Keratinocyte (primary cell): ENCODE measurements around the gene UTP15. TPM values are rescaled to one million over a fixed set of nuclear protein-coding genes. Genes with fewer than 3 reads are reported as not detected.
A peak's percentile ranks its signal among the peaks of the same experiment; 100 is the strongest.

ENCODE experiments used
- DNase-seq: peaks from one replicate; pipeline ENCODE4 v3.0.0-alpha.2; 2011; ENCODE audit warnings: low read depth, missing footprints, low spot score
- FAIRE-seq: peaks from 2 replicates; lab custom pipeline; 2011; peaks lifted over from hg19 to GRCh38; lab: Jason Lieb, UNC
- H2AFZ ChIP-seq: 2 replicates; pipeline ENCODE4 v1.6.0; 2012; ENCODE audit warnings: low read length, control low read depth, inconsistent platforms; ENCODE audit not compliant: control insufficient read depth
- H3K27ac ChIP-seq: 2 replicates; pipeline ENCODE4 v1.5.1; 2011; ENCODE audit warnings: low read length; ENCODE audit not compliant: control insufficient read depth, insufficient read depth
- H3K27me3 ChIP-seq: 3 replicates; pipeline ENCODE4 v1.6.0; 2011; ENCODE audit warnings: low read length; ENCODE audit not compliant: control insufficient read depth, insufficient read depth; ENCODE audit errors: extremely low read depth
- H3K36me3 ChIP-seq, 2 experiments: 2 replicates in 1 of 2; 3 replicates in 1 of 2; pipeline ENCODE4 v1.5.1; 2011; ENCODE audit warnings: low read length in 2 of 2, mild to moderate bottlenecking in 1 of 2; ENCODE audit not compliant: control insufficient read depth in 2 of 2, insufficient read depth in 2 of 2; ENCODE audit errors: extremely low read depth in 1 of 2
- H3K4me1 ChIP-seq: 3 replicates; pipeline ENCODE4 v1.5.1; 2011; ENCODE audit warnings: low read length; ENCODE audit not compliant: control insufficient read depth, insufficient read depth; ENCODE audit errors: extremely low read depth
- H3K4me2 ChIP-seq: 3 replicates; pipeline ENCODE4 v1.6.0; 2011; ENCODE audit warnings: low read depth, low read length; ENCODE audit not compliant: control insufficient read depth, insufficient read depth; ENCODE audit errors: extremely low read depth
- H3K4me3 ChIP-seq, 3 experiments: fragments of 200-600 bp in 1 of 3; sonication (generic) in 1 of 3; 2 replicates in 2 of 3; 3 replicates in 1 of 3; pipeline ENCODE4 v1.5.1; 2011 to 2016; ENCODE audit warnings: low read length in 3 of 3, mild to moderate bottlenecking in 3 of 3, control low read depth in 2 of 3, inconsistent platforms in 1 of 3, low read depth in 1 of 3, mixed read lengths in 1 of 3, mixed run types in 1 of 3, moderate library complexity in 1 of 3; ENCODE audit not compliant: control insufficient read depth in 2 of 3, insufficient read depth in 2 of 3; ENCODE audit errors: extremely low read depth in 1 of 3
- H3K79me2 ChIP-seq: 2 replicates; pipeline ENCODE4 v1.6.0; 2012; ENCODE audit warnings: low read length; ENCODE audit not compliant: control insufficient read depth, insufficient read depth
- H3K9ac ChIP-seq: 3 replicates; pipeline ENCODE4 v1.6.0; 2011; ENCODE audit warnings: low read length; ENCODE audit not compliant: control insufficient read depth, insufficient read depth; ENCODE audit errors: extremely low read depth
- H3K9me1 ChIP-seq: 3 replicates; pipeline ENCODE4 v1.6.0; 2011; ENCODE audit warnings: low read length; ENCODE audit not compliant: control insufficient read depth, insufficient read depth; ENCODE audit errors: extremely low read depth
- H3K9me3 ChIP-seq: 2 replicates; pipeline ENCODE4 v1.5.1; 2012; ENCODE audit warnings: low read depth, low read length; ENCODE audit not compliant: control insufficient read depth
- H4K20me1 ChIP-seq: 3 replicates; pipeline ENCODE4 v1.6.0; 2011; ENCODE audit warnings: low read length; ENCODE audit not compliant: control insufficient read depth, insufficient read depth; ENCODE audit errors: extremely low read depth
- CTCF ChIP-seq, 3 experiments: IDR thresholded peaks in 1 of 3; conservative IDR thresholded peaks in 1 of 3; optimal IDR thresholded peaks in 1 of 3; 2 replicates in 2 of 3; 3 replicates in 1 of 3; pipeline versions ENCODE3 to v1.5.1; 2011; ENCODE audit warnings: low read length in 3 of 3, mild to moderate bottlenecking in 3 of 3, moderate library complexity in 2 of 3, control low read depth in 1 of 3, inconsistent platforms in 1 of 3; ENCODE audit not compliant: insufficient read depth in 2 of 3; ENCODE audit errors: extremely low read depth in 1 of 3
- EZH2 ChIP-seq: IDR thresholded peaks from one replicate; pipeline ENCODE4 v1.6.1; 2012; ENCODE audit warnings: inconsistent platforms, mild to moderate bottlenecking, low read length, moderate library complexity
- dilution Hi-C: fragments of 300-500 bp; cut with MboI; formaldehyde crosslinking; loops from one replicate; pipeline ENCODE4 v1.7.0; 2020; ENCODE audit warnings: low sequenced_read_pairs; ENCODE audit not compliant: extremely low pct_ligation_motif_present
- polyA plus RNA-seq, 5 experiments: library from polyadenylated mRNA; depleted of rRNA in 3 of 5; stranded (reverse) in 3 of 5; stranded (forward) in 1 of 5; unstranded in 1 of 5; fragments of >200 nt; gene quantifications; 1 replicate in 1 of 5; 2 replicates in 3 of 5; 3 replicates in 1 of 5; pipeline versions ENCODE4 v1.2.1 to v1.2.3, GENCODE V29; 2011 to 2012; ENCODE audit warnings: missing spikeins in 2 of 5, low read depth in 1 of 5, low replicate concordance in 1 of 5

UTP15 gene
- polyA plus RNA-seq, 1 donor (not counting 4 experiments of a cell fraction or from before 2014, with no cell fraction given) = 28.3 TPM

- DNase-seq (peak; percentile 62), FAIRE-seq (peak; percentile 93)
- H3K36me3 ChIP-seq = no peaks in the 10 kb centered on the region
- no peaks in the 10 kb centered on the region for H4K20me1 ChIP-seq
- H3K4me2 ChIP-seq = peak overlapping the region; percentile 59
- no peaks in the 10 kb centered on the region for H3K27me3 ChIP-seq
- no peaks in the 10 kb centered on the region for H3K9me1 ChIP-seq
- H3K4me3 ChIP-seq = peak overlapping the region in 1 of 3 experiments; percentile 29
- dilution Hi-C loops = no loop called here
- H3K9ac ChIP-seq = peak overlapping the region; percentile 14
- no peaks in the 10 kb centered on the region for H3K9me3 ChIP-seq
- TF ChIP-seq EZH2 (no peak), CTCF (optimal IDR thresholded peaks at IDR 0.05 in 1 of 3, IDR thresholded peaks at IDR 0.05 in 1 of 3, conservative IDR thresholded peaks at IDR 0.05 in 1 of 3; ENCODE audit: extremely low read depth in 1 of 3, insufficient read depth in 2 of 3, low read length in 3 of 3) (no peak)
- H3K27ac ChIP-seq = peak overlapping the region; percentile 61
- H3K79me2 ChIP-seq = no peaks in the 10 kb centered on the region
- peaks cover 47% of the 10 kb centered on the region for H3K4me1 ChIP-seq
- peak overlapping the region; percentile 5 for H2AFZ ChIP-seq
Observed at GRCh38 chr5:73544429-73545402, 20.8 kb upstream of the UTP15 start.

DNA sequence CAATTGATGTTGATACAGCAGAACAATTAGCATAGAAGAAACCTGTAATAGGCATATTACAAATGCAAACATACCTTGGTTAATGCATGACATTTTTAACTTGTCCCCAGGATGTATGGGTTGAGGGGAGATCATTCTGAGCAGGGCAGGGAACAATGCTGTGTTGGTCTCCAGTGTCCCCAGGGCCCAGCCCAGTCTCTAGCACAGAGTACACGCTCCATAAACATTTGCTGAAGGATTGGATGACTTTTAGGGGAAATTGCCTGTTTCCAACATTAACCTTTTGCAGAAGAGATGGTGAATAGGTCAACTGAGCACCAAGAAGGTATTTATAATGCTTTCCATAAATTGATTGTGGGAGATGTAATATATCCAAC lies 20.2 kb upstream of the UTP15 start:
- H3K4me1 ChIP-seq = peaks cover 40% of the 10 kb centered on the region
- H4K20me1 ChIP-seq = no peaks in the 10 kb centered on the region
- no peak for TF ChIP-seq EZH2
- DNase-seq = no peak
- H2AFZ ChIP-seq = no peak overlapping the region
- no peak overlapping the region for H3K4me3 ChIP-seq
- H3K9me3 ChIP-seq = no peaks in the 10 kb centered on the region
- no peaks in the 10 kb centered on the region for H3K27me3 ChIP-seq
- H3K9ac ChIP-seq = no peak overlapping the region
- dilution Hi-C loops = no loop called here
- H3K27ac ChIP-seq = no peak overlapping the region
- H3K79me2 ChIP-seq = no peaks in the 10 kb centered on the region
- no peak overlapping the region for H3K4me2 ChIP-seq
- H3K9me1 ChIP-seq = no peaks in the 10 kb centered on the region
- no peak for FAIRE-seq
- H3K36me3 ChIP-seq = no peaks in the 10 kb centered on the region
